Thoracic aorta (tissue), 2 donors: Measurements from ENCODE around the gene AFP. TPM values are rescaled to one million over a fixed set of nuclear protein-coding genes. Genes with fewer than 3 reads are reported as not detected.

ENCODE experiments used
- ATAC-seq: fragments of 150-250 bp; one replicate; pipeline ENCODE4 v1.8.0; 2017; ENCODE audit warnings: low read depth; ENCODE audit not compliant: insufficient number of reproducible peaks, low FRiP score
- DNase-seq: peaks from one replicate; pipeline ENCODE4 v3.0.0-alpha.2; 2020; ENCODE audit warnings: low spot score
- H3K27ac ChIP-seq, 2 donors: fragments of 200-600 bp; sonication (generic); 1 replicate in 1 of 2; 2 replicates in 1 of 2; pipeline ENCODE4 v1.5.1; 2016; ENCODE audit warnings: mild to moderate bottlenecking in 2 of 2, moderate library complexity in 2 of 2
- H3K27me3 ChIP-seq: fragments of 200-600 bp; sonication (generic); replicated peaks from 2 replicates; pipeline ENCODE4 v1.6.0; 2016; ENCODE audit warnings: mild to moderate bottlenecking; ENCODE audit not compliant: insufficient read depth
- H3K36me3 ChIP-seq: fragments of 200-600 bp; sonication (generic); one replicate; pipeline ENCODE4 v1.5.1; 2016
- H3K4me1 ChIP-seq, 2 donors: fragments of 200-600 bp; sonication (generic); 1 replicate in 1 of 2; 2 replicates in 1 of 2; pipeline versions ENCODE4 v1.5.1 to v1.6.0; 2016; ENCODE audit warnings: low read depth in 2 of 2, mild to moderate bottlenecking in 1 of 2; ENCODE audit not compliant: control insufficient read depth in 1 of 2
- H3K4me3 ChIP-seq: fragments of 200-600 bp; sonication (generic); 2 replicates; pipeline ENCODE4 v1.5.1; 2016; ENCODE audit warnings: mild to moderate bottlenecking
- H3K9me3 ChIP-seq: fragments of 200-600 bp; sonication (generic); 2 replicates; pipeline ENCODE4 v1.5.1; 2016
- CTCF ChIP-seq: fragments of 200-600 bp; sonication (generic); IDR thresholded peaks from one replicate; pipeline ENCODE4 v1.5.1; 2019; ENCODE audit warnings: antibody characterized with exemption
- total RNA-seq, 2 donors: library from RNA; depleted of rRNA; stranded (reverse); fragments of >200 nt; gene quantifications; one replicate each; pipeline versions ENCODE4 v1.1.0 to v1.2.3, GENCODE V29; 2016

Gene AFP
- total RNA-seq, 2 donors from 2014 or later: not detected

- H3K27ac ChIP-seq: no peak overlapping the region
- no peak for DNase-seq
- no peak overlapping the region for H3K4me3 ChIP-seq
- no peaks in the 10 kb centered on the region for H3K4me1 ChIP-seq
- no peaks in the 10 kb centered on the region for H3K27me3 ChIP-seq
- TF ChIP-seq CTCF: no peak
- ATAC-seq: no peak
- no peaks in the 10 kb centered on the region for H3K9me3 ChIP-seq
- no peaks in the 10 kb centered on the region for H3K36me3 ChIP-seq
Observed at GRCh38 chr4:73485085-73485484, 49.1 kb downstream of the AFP start.

- no peak for TF ChIP-seq CTCF
- DNase-seq: no peak
- no peaks in the 10 kb centered on the region for H3K9me3 ChIP-seq
- H3K4me1 ChIP-seq: no peaks in the 10 kb centered on the region
- H3K4me3 ChIP-seq: no peak overlapping the region
- no peak for ATAC-seq
- no peaks in the 10 kb centered on the region for H3K27me3 ChIP-seq
- H3K36me3 ChIP-seq: no peaks in the 10 kb centered on the region
- H3K27ac ChIP-seq: no peak overlapping the region
Observed at GRCh38 chr4:73485596-73485995, 49.6 kb downstream of the AFP start.

DNA sequence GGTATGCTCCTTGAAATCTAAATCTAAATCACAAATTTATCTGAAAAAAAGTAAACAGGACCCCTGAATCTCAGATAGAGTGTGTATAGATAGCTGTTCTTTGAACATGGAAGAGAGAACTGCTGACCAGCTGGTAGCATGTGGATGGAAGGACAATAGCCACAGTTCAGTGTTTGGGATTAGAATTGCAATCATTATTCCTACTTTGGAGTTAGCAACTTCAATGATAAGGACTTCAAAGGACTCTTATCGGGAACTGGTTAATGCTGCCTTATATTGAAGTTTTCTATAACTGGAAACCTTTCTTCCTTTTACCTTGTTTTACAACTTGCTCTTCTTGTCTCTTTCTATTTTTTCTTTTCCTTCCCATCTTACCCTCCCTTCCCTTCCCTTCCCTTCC, 50.5 kb downstream of the AFP start:
- ATAC-seq (no peak), DNase-seq (no peak)
- no peaks in the 10 kb centered on the region for H3K4me1 ChIP-seq
- TF ChIP-seq CTCF: no peak
- H3K27me3 ChIP-seq: no peaks in the 10 kb centered on the region
- no peaks in the 10 kb centered on the region for H3K9me3 ChIP-seq
- no peak overlapping the region for H3K27ac ChIP-seq
- H3K36me3 ChIP-seq: no peaks in the 10 kb centered on the region
- H3K4me3 ChIP-seq: no peak overlapping the region

DNA sequence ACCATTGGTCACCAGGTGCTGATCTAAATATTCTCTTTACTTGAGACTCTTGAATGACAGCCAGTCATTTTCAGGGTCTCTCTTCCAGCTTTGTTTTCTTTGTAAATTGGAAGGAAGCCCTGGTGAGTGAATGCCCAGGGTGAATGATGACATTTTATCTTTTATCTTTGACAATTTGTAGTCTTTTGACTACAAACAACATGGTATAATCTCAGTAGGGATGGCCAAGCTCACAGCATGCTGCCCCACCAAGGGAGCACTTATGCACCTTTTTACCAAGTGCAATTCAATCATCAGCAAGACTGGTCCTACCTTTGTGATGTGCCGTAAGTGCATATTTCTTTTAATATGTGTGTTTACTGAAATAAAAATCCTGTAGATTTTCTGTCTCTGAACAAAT, 51.2 kb downstream of the AFP start:
- TF ChIP-seq CTCF: no peak
- ATAC-seq (no peak), DNase-seq (no peak)
- Histone ChIP-seq H3K4me3 (no peak overlapping the region), H3K27ac (no peak overlapping the region), H3K36me3 (no peaks in the 10 kb centered on the region), H3K27me3 (no peaks in the 10 kb centered on the region), H3K9me3 (no peaks in the 10 kb centered on the region), H3K4me1 (no peaks in the 10 kb centered on the region)

GRCh38 chr4:73499996-73500765, 64.2 kb downstream of the AFP start:
- Histone ChIP-seq H3K27me3 (no peaks in the 10 kb centered on the region), H3K4me3 (no peak overlapping the region), H3K36me3 (no peaks in the 10 kb centered on the region), H3K27ac (no peak overlapping the region), H3K9me3 (no peaks in the 10 kb centered on the region), H3K4me1 (no peaks in the 10 kb centered on the region)
- ATAC-seq: no peak
- TF ChIP-seq CTCF: no peak
- no peak for DNase-seq
